ENCODE results near the gene KRT40.
"Not testable (repeated sequence)": the region's sequence is repeated elsewhere in the genome, so short reads cannot be mapped to it uniquely, and the experiment has no call there.

Gene KRT40

GRCh38 chr17:40999563-40999962, 15.4 kb upstream of the KRT40 start, which contains the start of gene KRTAP3-2:
Gene KRTAP3-2, minus strand, starts transcription at chr17:40999906. Its CDS starts 53 bp downstream, at chr17:40999853.
- not testable (repeated sequence) for H2BK15ac ChIP-seq (ENCODE audit: low read depth, poor library complexity, severe bottlenecking); H2BK5ac ChIP-seq (ENCODE audit: low read depth, low read length, poor library complexity, severe bottlenecking)
- WGBS = 81% methylated on average over 3 of the region's 6 CpGs

GRCh38 chr17:40997361-40997760, 13.2 kb upstream of the KRT40 start:
- H4K8ac ChIP-seq (ENCODE audit: low read length) = no peak overlapping the region
- H2BK120ac ChIP-seq (ENCODE audit: low read depth, low read length) = no peak overlapping the region
- H3K18ac ChIP-seq (ENCODE audit: low read depth in 1 of 2, low read length in 2 of 2) = no peak overlapping the region
- no peak for DNase-seq
- no peak overlapping the region for H3K14ac ChIP-seq (ENCODE audit: low read length in 2 of 2)
- H3K9ac ChIP-seq (ENCODE audit: low read length) = no peak overlapping the region
- H3K4me1 ChIP-seq (ENCODE audit: control insufficient read depth, insufficient read depth, low read depth, low read length) = peaks cover 2% of the 10 kb centered on the region
- H3K27ac ChIP-seq (ENCODE audit: low read length, poor library complexity, severe bottlenecking) = no peak overlapping the region
- H3K4me2 ChIP-seq (ENCODE audit: low read length, poor library complexity, severe bottlenecking) = no peak overlapping the region
- no peak overlapping the region for H2BK5ac ChIP-seq (ENCODE audit: low read depth, low read length, poor library complexity, severe bottlenecking)
- H2BK12ac ChIP-seq (ENCODE audit: low read length in 2 of 2) = no peak overlapping the region
- no peak overlapping the region for H2BK15ac ChIP-seq (ENCODE audit: low read depth, poor library complexity, severe bottlenecking)
- H2AK5ac ChIP-seq (ENCODE audit: low read length, severe bottlenecking) = no peak overlapping the region
- H3K4me3 ChIP-seq (ENCODE audit: insufficient read depth in 1 of 2, low read depth in 1 of 2, low read length in 2 of 2) = no peak overlapping the region
- H3K9me3 ChIP-seq (ENCODE audit: control insufficient read depth, low read length) = no peaks in the 10 kb centered on the region
- H2AFZ ChIP-seq (ENCODE audit: low read depth, low read length) = no peak overlapping the region
- no peak overlapping the region for H3K4ac ChIP-seq (ENCODE audit: low read depth in 1 of 2, low read length in 2 of 2)
- H3K36me3 ChIP-seq (ENCODE audit: control insufficient read depth in 1 of 2, insufficient read depth in 2 of 2, low read depth in 1 of 2, low read length in 2 of 2) = no peaks in the 10 kb centered on the region
- no peak overlapping the region for H3K23ac ChIP-seq (ENCODE audit: low read length in 2 of 2)
- no peak overlapping the region for H4K91ac ChIP-seq (ENCODE audit: low read length)
- no peaks in the 10 kb centered on the region for H3K27me3 ChIP-seq (ENCODE audit: control insufficient read depth in 1 of 2, insufficient read depth in 1 of 2, low read length in 2 of 2)
- 83% methylated on average over 2 of the region's 2 CpGs for WGBS
- no peaks in the 10 kb centered on the region for H3K79me1 ChIP-seq (replicated peaks; ENCODE audit: low read length, poor library complexity, severe bottlenecking)

More at GRCh38 chr17:40999563-40999962, 15.4 kb upstream of the KRT40 start, which contains the start of gene KRTAP3-2:
- H3K27ac ChIP-seq (ENCODE audit: low read length, poor library complexity, severe bottlenecking); H3K4me1 ChIP-seq (ENCODE audit: control insufficient read depth, insufficient read depth, low read depth, low read length); H3K18ac ChIP-seq (ENCODE audit: low read depth in 1 of 2, low read length in 2 of 2); H2BK120ac ChIP-seq (ENCODE audit: low read depth, low read length); H3K79me1 ChIP-seq (replicated peaks; ENCODE audit: low read length, poor library complexity, severe bottlenecking); H3K4me2 ChIP-seq (ENCODE audit: low read length, poor library complexity, severe bottlenecking); H4K8ac ChIP-seq (ENCODE audit: low read length); DNase-seq; H3K9me3 ChIP-seq (ENCODE audit: control insufficient read depth, low read length); H2AFZ ChIP-seq (ENCODE audit: low read depth, low read length); H3K23ac ChIP-seq (ENCODE audit: low read length in 2 of 2); H3K27me3 ChIP-seq (ENCODE audit: control insufficient read depth in 1 of 2, insufficient read depth in 1 of 2, low read length in 2 of 2); H2BK12ac ChIP-seq (ENCODE audit: low read length in 2 of 2); H2AK5ac ChIP-seq (ENCODE audit: low read length, severe bottlenecking); H4K91ac ChIP-seq (ENCODE audit: low read length); H3K9ac ChIP-seq (ENCODE audit: low read length); H3K36me3 ChIP-seq (ENCODE audit: control insufficient read depth in 1 of 2, insufficient read depth in 2 of 2, low read depth in 1 of 2, low read length in 2 of 2); H3K4ac ChIP-seq (ENCODE audit: low read depth in 1 of 2, low read length in 2 of 2); H3K4me3 ChIP-seq (ENCODE audit: insufficient read depth in 1 of 2, low read depth in 1 of 2, low read length in 2 of 2): not testable (repeated sequence)
- peak within 1 kb of the TSS in 1 of 2 experiments; percentile 71 for H3K14ac ChIP-seq (ENCODE audit: low read length in 2 of 2)

- Histone ChIP-seq H2BK120ac (ENCODE audit: low read depth, low read length) (no peak overlapping the region), H3K9me3 (ENCODE audit: control insufficient read depth, low read length) (no peaks in the 10 kb centered on the region), H2BK12ac (ENCODE audit: low read length in 2 of 2) (no peak overlapping the region), H2AK5ac (ENCODE audit: low read length, severe bottlenecking) (no peak overlapping the region), H3K4me3 (ENCODE audit: insufficient read depth in 1 of 2, low read depth in 1 of 2, low read length in 2 of 2) (no peak overlapping the region), H3K4me2 (ENCODE audit: low read length, poor library complexity, severe bottlenecking) (no peak overlapping the region), H3K36me3 (ENCODE audit: control insufficient read depth in 1 of 2, insufficient read depth in 2 of 2, low read depth in 1 of 2, low read length in 2 of 2) (no peaks in the 10 kb centered on the region), H3K14ac (ENCODE audit: low read length in 2 of 2) (no peak overlapping the region), H3K4ac (ENCODE audit: low read depth in 1 of 2, low read length in 2 of 2) (no peak overlapping the region), H2AFZ (ENCODE audit: low read depth, low read length) (no peak overlapping the region), H3K23ac (ENCODE audit: low read length in 2 of 2) (no peak overlapping the region), H4K91ac (ENCODE audit: low read length) (no peak overlapping the region), H4K8ac (ENCODE audit: low read length) (no peak overlapping the region), H2BK15ac (ENCODE audit: low read depth, poor library complexity, severe bottlenecking) (no peak overlapping the region), H3K18ac (ENCODE audit: low read depth in 1 of 2, low read length in 2 of 2) (no peak overlapping the region), H3K27me3 (ENCODE audit: control insufficient read depth in 1 of 2, insufficient read depth in 1 of 2, low read length in 2 of 2) (no peaks in the 10 kb centered on the region), H3K9ac (ENCODE audit: low read length) (no peak overlapping the region), H3K27ac (ENCODE audit: low read length, poor library complexity, severe bottlenecking) (no peak overlapping the region), H3K4me1 (ENCODE audit: control insufficient read depth, insufficient read depth, low read depth, low read length) (peaks cover 2% of the 10 kb centered on the region), H2BK5ac (ENCODE audit: low read depth, low read length, poor library complexity, severe bottlenecking) (no peak overlapping the region), H3K79me1 (replicated peaks; ENCODE audit: low read length, poor library complexity, severe bottlenecking) (no peaks in the 10 kb centered on the region)
- 57% methylated on average over 1 of the region's 4 CpGs for WGBS
- no peak for DNase-seq
Observed at GRCh38 chr17:40996829-40997228, 12.7 kb upstream of the KRT40 start.

- no peaks in the 10 kb centered on the region for H3K36me3 ChIP-seq (ENCODE audit: control insufficient read depth in 1 of 2, insufficient read depth in 2 of 2, low read depth in 1 of 2, low read length in 2 of 2)
- H3K18ac ChIP-seq (ENCODE audit: low read depth in 1 of 2, low read length in 2 of 2) = no peak overlapping the region
- no peaks in the 10 kb centered on the region for H3K9me3 ChIP-seq (ENCODE audit: control insufficient read depth, low read length)
- DNase-seq = no peak
- no peak overlapping the region for H3K4me2 ChIP-seq (ENCODE audit: low read length, poor library complexity, severe bottlenecking)
- H4K91ac ChIP-seq (ENCODE audit: low read length) = no peak overlapping the region
- no peak overlapping the region for H3K14ac ChIP-seq (ENCODE audit: low read length in 2 of 2)
- no peaks in the 10 kb centered on the region for H3K79me1 ChIP-seq (replicated peaks; ENCODE audit: low read length, poor library complexity, severe bottlenecking)
- no peak overlapping the region for H3K23ac ChIP-seq (ENCODE audit: low read length in 2 of 2)
- no peak overlapping the region for H2BK120ac ChIP-seq (ENCODE audit: low read depth, low read length)
- WGBS = no CpG with 5 or more reads among the region's 1 CpG
- H2BK12ac ChIP-seq (ENCODE audit: low read length in 2 of 2) = no peak overlapping the region
- H2BK15ac ChIP-seq (ENCODE audit: low read depth, poor library complexity, severe bottlenecking) = no peak overlapping the region
- H2AFZ ChIP-seq (ENCODE audit: low read depth, low read length) = no peak overlapping the region
- no peak overlapping the region for H2AK5ac ChIP-seq (ENCODE audit: low read length, severe bottlenecking)
- H2BK5ac ChIP-seq (ENCODE audit: low read depth, low read length, poor library complexity, severe bottlenecking) = no peak overlapping the region
- no peak overlapping the region for H3K27ac ChIP-seq (ENCODE audit: low read length, poor library complexity, severe bottlenecking)
- no peak overlapping the region for H3K4me3 ChIP-seq (ENCODE audit: insufficient read depth in 1 of 2, low read depth in 1 of 2, low read length in 2 of 2)
- H3K27me3 ChIP-seq (ENCODE audit: control insufficient read depth in 1 of 2, insufficient read depth in 1 of 2, low read length in 2 of 2) = no peaks in the 10 kb centered on the region
- no peak overlapping the region for H3K4ac ChIP-seq (ENCODE audit: low read depth in 1 of 2, low read length in 2 of 2)
- H4K8ac ChIP-seq (ENCODE audit: low read length) = no peak overlapping the region
- no peak overlapping the region for H3K9ac ChIP-seq (ENCODE audit: low read length)
- peaks cover 2% of the 10 kb centered on the region for H3K4me1 ChIP-seq (ENCODE audit: control insufficient read depth, insufficient read depth, low read depth, low read length)
Observed at GRCh38 chr17:40995116-40995515, 11.0 kb upstream of the KRT40 start.
